K562 (cell line): Measurements from ENCODE around the gene ZNF814. TPM values are rescaled to one million over a fixed set of nuclear protein-coding genes. Genes with fewer than 3 reads are reported as not detected.

Experiments used
- BMI1 ChIP-seq: fragments of 150-350 bp; IDR thresholded peaks from 2 replicates; pipeline ENCODE4 v1.6.1; 2014; ENCODE audit warnings: low read length
- ERF ChIP-seq: fragments of 450-650 bp; formaldehyde crosslinking; IDR thresholded peaks from 2 replicates; pipeline ENCODE4 v1.4.0; 2020; ENCODE audit warnings: mild to moderate bottlenecking, mixed read lengths
- PHB ChIP-seq: fragments of 250-450 bp; sonication (Bioruptor Pico); IDR thresholded peaks from 2 replicates; pipeline ENCODE4 v1.5.0; 2021
- POLR2A ChIP-seq: fragments of 450-650 bp; conservative IDR thresholded peaks from 2 replicates; pipeline ENCODE4 v1.6.1; 2016
- RBM25 ChIP-seq: fragments of 200-400 bp; formaldehyde crosslinking; IDR thresholded peaks from 2 replicates; pipeline ENCODE4 v1.6.1; 2018; ENCODE audit warnings: low read length, low read depth, moderate library complexity; ENCODE audit not compliant: severe bottlenecking
- SIN3A ChIP-seq, 2 experiments: fragments of 150-350 bp in 1 of 2; IDR thresholded peaks; 2 replicates each; pipeline ENCODE4 v1.6.1; 2011 to 2016; ENCODE audit warnings: borderline replicate concordance in 2 of 2, low read depth in 2 of 2, low read length in 2 of 2, mild to moderate bottlenecking in 2 of 2, moderate library complexity in 2 of 2; ENCODE audit not compliant: control insufficient read depth in 1 of 2
- SUPT5H ChIP-seq: fragments of 450-650 bp; IDR thresholded peaks from 2 replicates; pipeline ENCODE4 v1.6.1; 2016
- TCF7 ChIP-seq: sonication (generic); IDR thresholded peaks from 2 replicates; pipeline ENCODE4 v1.6.1; 2016; ENCODE audit warnings: antibody characterized with exemption, borderline replicate concordance
- ZBTB1 ChIP-seq: sonication (generic); formaldehyde crosslinking; IDR thresholded peaks from 2 replicates; pipeline ENCODE4 v1.8.1; 2023; ENCODE audit warnings: missing genetic modification reagents, low read depth, mild to moderate bottlenecking, borderline replicate concordance
- ZBTB11 ChIP-seq, 3 experiments: fragments of 200-800 bp in 1 of 3; fragments of 250-450 bp in 1 of 3; fragments of 450-650 bp in 1 of 3; sonication (Bioruptor Pico) in 1 of 3; sonication (Bioruptor generic) in 1 of 3; formaldehyde crosslinking in 1 of 3; IDR thresholded peaks; 2 replicates each; pipeline versions ENCODE4 v1.6.1 to v1.8.0; 2016 to 2022; ENCODE audit warnings: mild to moderate bottlenecking in 2 of 3, missing genetic modification characterization in 2 of 3, missing compliant biosample characterization in 1 of 3, moderate library complexity in 1 of 3
- ZNF445 ChIP-seq: fragments of 250-450 bp; sonication (Bioruptor Pico); IDR thresholded peaks from 2 replicates; pipeline ENCODE4 v1.4.0; 2020; ENCODE audit warnings: low read depth, mild to moderate bottlenecking, moderate library complexity
- polyA plus RNA-seq, 8 experiments: library from polyadenylated mRNA; depleted of rRNA in 4 of 8; stranded (reverse) in 5 of 8; unstranded in 3 of 8; fragments of >200 nt; fragmentation: Nextera tagmentation in 2 of 8; fragmentation: Illumina TruSeq in 1 of 8; extraction: Ambion mirVana in 2 of 8; extraction: Trizol in 1 of 8; gene quantifications; 2 replicates each; pipeline versions ENCODE4 v1.2.1 to v1.2.3, GENCODE V29; 2011 to 2014; ENCODE audit warnings: inconsistent platforms in 1 of 8, missing spikeins in 1 of 8
- total RNA-seq, 7 experiments: library from RNA; depleted of rRNA in 6 of 7; stranded (reverse); fragments of >200 nt in 6 of 7; fragmentation: Illumina TruSeq in 2 of 7; extraction: Trizol in 2 of 7; gene quantifications; 2 replicates each; pipeline versions ENCODE4 v1.2.1 to v1.2.3, GENCODE V29; 2011 to 2021; ENCODE audit warnings: low replicate concordance in 1 of 7
- TF ChIP-seq, protein P1 (sequence below): sonication (generic); formaldehyde crosslinking; IDR thresholded peaks from 2 replicates; pipeline ENCODE4 v1.8.0; 2022; ENCODE audit warnings: mild to moderate bottlenecking, missing genetic modification reagents

ZNF814 gene
- total and polyA plus RNA-seq, 9 of the 15 experiments (the other 6 are each of a cell fraction or from before 2014, with no cell fraction given) = 0.42 to 3.5 (median 1.9) TPM

DNA sequence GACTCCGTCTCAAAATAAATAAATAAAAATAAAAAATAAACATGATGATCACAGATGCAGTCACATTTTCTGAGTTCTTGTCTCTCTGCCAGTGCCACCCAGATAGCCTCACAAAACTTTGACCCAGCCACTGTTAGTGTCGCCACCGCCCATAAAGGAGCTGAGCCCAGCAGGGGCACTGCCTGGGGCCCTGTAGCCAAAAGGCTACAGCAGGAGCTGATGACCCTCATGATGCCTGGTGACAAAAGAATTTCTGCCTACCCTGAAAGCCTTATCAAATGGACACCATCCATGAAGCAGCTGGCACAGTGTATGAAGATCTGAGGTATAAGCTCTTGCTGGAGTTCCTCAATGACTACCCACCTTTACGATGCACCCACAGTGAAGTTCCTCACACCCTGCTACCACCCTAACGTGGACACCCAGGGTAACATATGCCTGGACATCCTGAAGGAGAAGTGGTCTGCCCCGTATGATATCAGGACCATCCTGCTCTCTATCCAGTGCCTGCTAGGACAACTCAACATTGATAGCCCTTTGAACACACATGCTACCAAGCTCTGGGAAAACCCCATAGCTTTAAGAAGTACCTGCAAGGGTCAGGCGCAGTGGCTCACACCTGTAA is 20.9 kb downstream of the ZNF814 start (continued):
- TF ChIP-seq, protein P1, sequence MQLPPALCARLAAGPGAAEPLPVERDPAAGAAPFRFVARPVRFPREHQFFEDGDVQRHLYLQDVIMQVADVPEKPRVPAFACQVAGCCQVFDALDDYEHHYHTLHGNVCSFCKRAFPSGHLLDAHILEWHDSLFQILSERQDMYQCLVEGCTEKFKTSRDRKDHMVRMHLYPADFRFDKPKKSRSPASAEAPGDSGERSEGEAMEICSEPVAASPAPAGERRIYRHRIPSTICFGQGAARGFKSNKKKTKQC (CRISPR knock-in tag) = no peak
- TF ChIP-seq RBM25 (no peak), ZBTB1 (CRISPR knock-in tag) (no peak), ERF (CRISPR knock-in tag) (no peak), ZBTB11 (CRISPR knock-in tag; IDR thresholded peaks at IDR 0.05) (no peak), SUPT5H (peak; percentile 35; the same call in 1 of the 2 replicates), BMI1 (no peak), SIN3A (IDR thresholded peaks at IDR 0.05; ENCODE audit: borderline replicate concordance in 2 of 2, control insufficient read depth in 1 of 2, low read depth in 2 of 2, low read length in 2 of 2) (0 out of 4 replicates have a peak, but pooled peaks of 1 of the 2 experiments have one; percentile 12), TCF7 (no peak), PHB (CRISPR knock-in tag) (no peak), POLR2A (peak; percentile 52), ZNF445 (CRISPR knock-in tag) (peak; percentile 77)
- TF ChIP-seq, all 486 proteins: peak for 7
